Small intestine (tissue), 7 donors: ENCODE measurements around the gene EYS. TPM values are rescaled to one million over a fixed set of nuclear protein-coding genes. Genes with fewer than 3 reads are reported as not detected.
"Not testable (repeated sequence)": the region's sequence is repeated elsewhere in the genome, so short reads cannot be mapped to it uniquely, and the experiment has no call there.

ENCODE experiments used
- DNase-seq, 2 donors: peaks; one replicate each; pipeline versions ENCODE4 v3.0.0 to v3.0.0-alpha.2; 2013
- FAIRE-seq: peaks from 2 replicates; lab custom pipeline; 2012; peaks lifted over from hg19 to GRCh38; lab: Jason Lieb, UNC
- H3K27ac ChIP-seq, 3 donors: one replicate each; pipeline ENCODE4 v1.5.1; 2013; ENCODE audit warnings: low read length in 2 of 3, mild to moderate bottlenecking in 2 of 3, control low read depth in 1 of 3, inconsistent platforms in 1 of 3, low read depth in 1 of 3, moderate library complexity in 1 of 3
- H3K27me3 ChIP-seq, 3 donors: one replicate each; pipeline ENCODE4 v1.6.1; 2013; ENCODE audit warnings: low read length in 3 of 3, inconsistent platforms in 1 of 3; ENCODE audit not compliant: control insufficient read depth in 3 of 3, insufficient read depth in 3 of 3
- H3K36me3 ChIP-seq, 3 donors: one replicate each; pipeline ENCODE4 v1.6.1; 2013; ENCODE audit warnings: low read length in 3 of 3, inconsistent platforms in 1 of 3, low read depth in 1 of 3, mild to moderate bottlenecking in 1 of 3, moderate library complexity in 1 of 3; ENCODE audit not compliant: control insufficient read depth in 3 of 3, insufficient read depth in 2 of 3
- H3K4me1 ChIP-seq, 3 donors: one replicate each; pipeline ENCODE4 v1.6.1; 2013; ENCODE audit warnings: low read length in 2 of 3, inconsistent platforms in 1 of 3, low read depth in 1 of 3, mild to moderate bottlenecking in 1 of 3, moderate library complexity in 1 of 3; ENCODE audit not compliant: control insufficient read depth in 3 of 3, insufficient read depth in 2 of 3
- H3K4me3 ChIP-seq, 3 donors: one replicate each; pipeline ENCODE4 v1.5.1; 2013; ENCODE audit warnings: low read length in 3 of 3, control low read depth in 1 of 3, inconsistent platforms in 1 of 3, low read depth in 1 of 3, mild to moderate bottlenecking in 1 of 3, moderate library complexity in 1 of 3
- H3K9me3 ChIP-seq, 2 donors: one replicate each; pipeline ENCODE4 v1.6.1; 2013; ENCODE audit warnings: low read depth in 1 of 2, low read length in 1 of 2; ENCODE audit not compliant: control insufficient read depth in 2 of 2, insufficient read depth in 1 of 2
- WGBS, 3 donors: extraction: QIAGEN DNeasy Blood & Tissue Kit; methylation state at CpG; one replicate each; pipeline ENCODE4 v1.1.7; 2013; 5-methylcytosine and 5-hydroxymethylcytosine counted together
- polyA plus RNA-seq, 4 donors: library from polyadenylated mRNA; stranded (reverse) in 3 of 4; unstranded in 1 of 4; fragments of 200-250 nt in 3 of 4; fragments of 120-200 nt in 1 of 4; gene quantifications; one replicate each; pipeline versions ENCODE4 v1.2.1 to v1.2.3, GENCODE V29; 2013
- donor health status: healthy with polysubstance abuse.
- donor health status: control.
- donor health status: control.
- donor health status: Bipolar disorder and iron deficiency.
- donor health status: healthy.

Gene EYS
- polyA plus RNA-seq, 4 donors = 0.78 TPM; not detected in 3

GRCh38 chr6:63899550-63899949 is 1807.5 kb downstream of the EYS start:
- Histone ChIP-seq H3K9me3 (no peaks in the 10 kb centered on the region), H3K27ac (no peak overlapping the region), H3K36me3 (no peaks in the 10 kb centered on the region), H3K4me1 (peaks cover 0 to 6% (median 0%) of the 10 kb centered on the region in 3 donors), H3K27me3 (no peaks in the 10 kb centered on the region), H3K4me3 (no peak overlapping the region)
- DNase-seq = no peak
- FAIRE-seq = no peak

- FAIRE-seq (no peak), DNase-seq (no peak)
- Histone ChIP-seq H3K9me3 (no peaks in the 10 kb centered on the region), H3K4me1 (no peaks in the 10 kb centered on the region), H3K36me3 (no peaks in the 10 kb centered on the region), H3K27ac (no peak overlapping the region), H3K27me3 (no peaks in the 10 kb centered on the region), H3K4me3 (no peak overlapping the region)
- WGBS, 3 donors = 61 to 78% (median 70%) methylated on average over 10 of the region's 10 CpGs
Observed at GRCh38 chr6:63897952-63898351, 1809.1 kb downstream of the EYS start.

GRCh38 chr6:63897459-63897858 is 1809.6 kb downstream of the EYS start:
- WGBS, 3 donors = 86 to 90% (median 87%) methylated on average over 3 of the region's 3 CpGs
- no peaks in the 10 kb centered on the region for H3K9me3 ChIP-seq
- no peaks in the 10 kb centered on the region for H3K4me1 ChIP-seq
- DNase-seq (no peak), FAIRE-seq (no peak)
- H3K36me3 ChIP-seq = no peaks in the 10 kb centered on the region
- H3K4me3 ChIP-seq = no peak overlapping the region
- no peak overlapping the region for H3K27ac ChIP-seq
- H3K27me3 ChIP-seq = no peaks in the 10 kb centered on the region

- FAIRE-seq (no peak), DNase-seq (no peak)
- Histone ChIP-seq H3K36me3 (no peaks in the 10 kb centered on the region), H3K4me3 (no peak overlapping the region), H3K27ac (no peak overlapping the region), H3K27me3 (no peaks in the 10 kb centered on the region), H3K9me3 (no peaks in the 10 kb centered on the region), H3K4me1 (no peaks in the 10 kb centered on the region)
- 69 to 74% (median 73%) methylated on average over 5 of the region's 5 CpGs for WGBS, 3 donors
Observed at GRCh38 chr6:63888416-63888815, 1818.6 kb downstream of the EYS start.

- H3K27ac ChIP-seq, H3K36me3 ChIP-seq, DNase-seq, H3K4me3 ChIP-seq, H3K4me1 ChIP-seq, H3K9me3 ChIP-seq, FAIRE-seq, H3K27me3 ChIP-seq: not testable (repeated sequence)
- WGBS, 3 donors = 40 to 46% (median 42%) methylated on average over 1 of the region's 1 CpG
Observed at GRCh38 chr6:63887804-63888203, 1819.2 kb downstream of the EYS start.

GRCh38 chr6:63887002-63887751 is 1819.8 kb downstream of the EYS start:
- FAIRE-seq = no peak
- Histone ChIP-seq H3K4me1 (no peaks in the 10 kb centered on the region), H3K36me3 (no peaks in the 10 kb centered on the region), H3K9me3 (no peaks in the 10 kb centered on the region), H3K4me3 (no peak overlapping the region), H3K27ac (no peak overlapping the region), H3K27me3 (no peaks in the 10 kb centered on the region)
- DNase-seq = no peak
- WGBS, 3 donors = 43 to 74% (median 55%) methylated on average over 5 of the region's 5 CpGs

- FAIRE-seq (no peak), DNase-seq (no peak)
- Histone ChIP-seq H3K36me3 (no peaks in the 10 kb centered on the region), H3K4me3 (no peak overlapping the region), H3K27me3 (no peaks in the 10 kb centered on the region), H3K4me1 (no peaks in the 10 kb centered on the region), H3K27ac (no peak overlapping the region), H3K9me3 (no peaks in the 10 kb centered on the region)
- WGBS, 3 donors = 67 to 80% (median 74%) methylated on average over 3 of the region's 3 CpGs
Observed at GRCh38 chr6:63886341-63886740, 1820.7 kb downstream of the EYS start.

- Histone ChIP-seq H3K27me3 (no peaks in the 10 kb centered on the region), H3K4me1 (no peaks in the 10 kb centered on the region), H3K36me3 (no peaks in the 10 kb centered on the region), H3K27ac (no peak overlapping the region), H3K4me3 (no peak overlapping the region), H3K9me3 (peaks cover 0 to 3% of the 10 kb centered on the region in 2 donors)
- no peak for FAIRE-seq
- DNase-seq = no peak
- 77 to 86% (median 81%) methylated on average over 6 of the region's 6 CpGs for WGBS, 3 donors
Observed at GRCh38 chr6:63883597-63883996, 1823.4 kb downstream of the EYS start.

- no peaks in the 10 kb centered on the region for H3K27me3 ChIP-seq
- H3K4me3 ChIP-seq = no peak overlapping the region
- WGBS, 3 donors = 41 to 55% (median 50%) methylated on average over 4 of the region's 4 CpGs
- H3K9me3 ChIP-seq = peaks cover 0 to 8% of the 10 kb centered on the region in 2 donors
- DNase-seq (no peak), FAIRE-seq (no peak)
- no peaks in the 10 kb centered on the region for H3K4me1 ChIP-seq
- H3K36me3 ChIP-seq = no peaks in the 10 kb centered on the region
- H3K27ac ChIP-seq = no peak overlapping the region
Observed at GRCh38 chr6:63882208-63882607, 1824.8 kb downstream of the EYS start.
